ENCODE data around the gene BRD7.

Gene BRD7

GRCh38 chr16:50296807-50297206 lies 72.0 kb downstream of the BRD7 start:
- Histone ChIP-seq H3K4me3 (replicated peaks; ENCODE audit: insufficient read depth, low read length) (no peak overlapping the region), H3K27me3 (ENCODE audit: insufficient read depth, poor library complexity, severe bottlenecking) (no peaks in the 10 kb centered on the region), H3K27ac (replicated peaks) (no peak overlapping the region)
- no peak for DNase-seq (ENCODE audit: low read depth in 1 of 2, low spot score in 1 of 2)
- no peak for TF ChIP-seq SPI1 (IDR thresholded peaks at IDR 0.05; ENCODE audit: borderline replicate concordance, low read depth)
- TF ChIP-seq GABPA (IDR thresholded peaks at IDR 0.05; ENCODE audit: low read depth) = no peak
- TF ChIP-seq REST (IDR thresholded peaks at IDR 0.05; ENCODE audit: insufficient replicate concordance, low read depth) = no peak
- TF ChIP-seq POLR2AphosphoS5 (IDR thresholded peaks at IDR 0.05; ENCODE audit: low read depth) = no peak
- no peak for TF ChIP-seq CTCF (IDR thresholded peaks at IDR 0.05; ENCODE audit: insufficient read depth, low read length)

- H3K4me3 ChIP-seq (replicated peaks; ENCODE audit: insufficient read depth, low read length) = no peak overlapping the region
- no peak for DNase-seq (ENCODE audit: low read depth in 1 of 2, low spot score in 1 of 2)
- no peaks in the 10 kb centered on the region for H3K27me3 ChIP-seq (ENCODE audit: insufficient read depth, poor library complexity, severe bottlenecking)
- TF ChIP-seq GABPA (IDR thresholded peaks at IDR 0.05; ENCODE audit: low read depth) (no peak), REST (IDR thresholded peaks at IDR 0.05; ENCODE audit: insufficient replicate concordance, low read depth) (no peak), SPI1 (IDR thresholded peaks at IDR 0.05; ENCODE audit: borderline replicate concordance, low read depth) (no peak), POLR2AphosphoS5 (IDR thresholded peaks at IDR 0.05; ENCODE audit: low read depth) (no peak), CTCF (IDR thresholded peaks at IDR 0.05; ENCODE audit: insufficient read depth, low read length) (no peak)
- no peak overlapping the region for H3K27ac ChIP-seq (replicated peaks)
Measured at GRCh38 chr16:50295541-50296132, 73.2 kb downstream of the BRD7 start.

- H3K27ac ChIP-seq (replicated peaks) = no peak overlapping the region
- TF ChIP-seq REST (IDR thresholded peaks at IDR 0.05; ENCODE audit: insufficient replicate concordance, low read depth) (no peak), CTCF (IDR thresholded peaks at IDR 0.05; ENCODE audit: insufficient read depth, low read length) (no peak), SPI1 (IDR thresholded peaks at IDR 0.05; ENCODE audit: borderline replicate concordance, low read depth) (no peak), POLR2AphosphoS5 (IDR thresholded peaks at IDR 0.05; ENCODE audit: low read depth) (no peak), GABPA (IDR thresholded peaks at IDR 0.05; ENCODE audit: low read depth) (no peak)
- DNase-seq (ENCODE audit: low read depth in 1 of 2, low spot score in 1 of 2) = no peak
- H3K27me3 ChIP-seq (ENCODE audit: insufficient read depth, poor library complexity, severe bottlenecking) = no peaks in the 10 kb centered on the region
- no peak overlapping the region for H3K4me3 ChIP-seq (replicated peaks; ENCODE audit: insufficient read depth, low read length)
Measured at GRCh38 chr16:50294955-50295354, 73.8 kb downstream of the BRD7 start.

Data from HL-60 (cell line).